ENCODE data around the gene DIP2C. TPM values are rescaled to one million over a fixed set of nuclear protein-coding genes. Genes with fewer than 3 reads are reported as not detected.
"Not testable (repeated sequence)": the region's sequence is repeated elsewhere in the genome, so short reads cannot be mapped to it uniquely, and the experiment has no call there.

The DIP2C gene
- total RNA-seq, 2 donors from 2014 or later = 12.3 to 41.8 TPM

DNA sequence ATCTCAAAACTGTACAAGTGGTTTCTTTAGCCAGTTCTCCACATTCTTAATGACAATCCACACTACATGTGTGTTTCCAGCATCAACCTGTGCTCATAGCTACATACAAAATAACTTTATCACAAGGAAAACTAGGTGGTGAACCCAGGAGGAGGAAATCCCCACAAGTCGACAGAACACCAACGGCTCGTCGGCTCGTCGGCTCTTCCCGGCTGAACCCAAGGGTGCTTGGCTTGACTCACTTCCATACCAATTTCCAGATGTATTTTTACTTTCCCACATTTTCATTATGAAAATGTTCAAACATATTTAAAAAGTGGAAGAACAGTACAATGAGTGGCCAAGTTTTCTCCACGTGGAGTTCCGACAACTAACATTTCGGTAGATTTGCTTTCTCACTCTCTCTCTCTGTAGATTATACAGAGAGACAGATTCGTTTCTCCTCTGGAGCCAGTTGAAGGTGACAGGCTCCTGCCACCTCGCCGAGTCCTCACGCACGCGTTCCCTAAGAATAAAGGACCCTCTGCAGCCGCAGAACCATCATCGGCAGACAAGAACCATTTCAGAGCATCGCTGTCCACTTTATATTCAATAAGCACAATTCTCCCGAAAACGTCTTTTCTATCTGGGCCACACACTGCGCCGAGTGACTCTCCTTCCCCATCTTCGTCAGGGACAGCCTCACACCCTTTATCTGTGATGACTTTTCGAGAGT is 53.3 kb downstream of the DIP2C start:
- intact Hi-C loops (cut with DNase I) = no loop called here
- H3K9me3 ChIP-seq = no peaks in the 10 kb centered on the region
- H3K27ac ChIP-seq = no peak overlapping the region
- WGBS = 95% methylated on average over 25 of the region's 25 CpGs
- no peak for DNase-seq (ENCODE audit: low spot score)
- no peaks in the 10 kb centered on the region for H3K27me3 ChIP-seq (replicated peaks; ENCODE audit: insufficient read depth)
- no peaks in the 10 kb centered on the region for H3K36me3 ChIP-seq
- no peaks in the 10 kb centered on the region for H3K4me1 ChIP-seq (replicated peaks)
- no peak overlapping the region for H3K4me3 ChIP-seq
- TF ChIP-seq, protein P1, sequence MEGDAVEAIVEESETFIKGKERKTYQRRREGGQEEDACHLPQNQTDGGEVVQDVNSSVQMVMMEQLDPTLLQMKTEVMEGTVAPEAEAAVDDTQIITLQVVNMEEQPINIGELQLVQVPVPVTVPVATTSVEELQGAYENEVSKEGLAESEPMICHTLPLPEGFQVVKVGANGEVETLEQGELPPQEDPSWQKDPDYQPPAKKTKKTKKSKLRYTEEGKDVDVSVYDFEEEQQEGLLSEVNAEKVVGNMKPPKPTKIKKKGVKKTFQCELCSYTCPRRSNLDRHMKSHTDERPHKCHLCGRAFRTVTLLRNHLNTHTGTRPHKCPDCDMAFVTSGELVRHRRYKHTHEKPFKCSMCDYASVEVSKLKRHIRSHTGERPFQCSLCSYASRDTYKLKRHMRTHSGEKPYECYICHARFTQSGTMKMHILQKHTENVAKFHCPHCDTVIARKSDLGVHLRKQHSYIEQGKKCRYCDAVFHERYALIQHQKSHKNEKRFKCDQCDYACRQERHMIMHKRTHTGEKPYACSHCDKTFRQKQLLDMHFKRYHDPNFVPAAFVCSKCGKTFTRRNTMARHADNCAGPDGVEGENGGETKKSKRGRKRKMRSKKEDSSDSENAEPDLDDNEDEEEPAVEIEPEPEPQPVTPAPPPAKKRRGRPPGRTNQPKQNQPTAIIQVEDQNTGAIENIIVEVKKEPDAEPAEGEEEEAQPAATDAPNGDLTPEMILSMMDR (IDR thresholded peaks at IDR 0.05) = no peak
- no peak for TF ChIP-seq POLR2AphosphoS5 (IDR thresholded peaks at IDR 0.05)
- TF ChIP-seq POLR2A (IDR thresholded peaks at IDR 0.05) = no peak

DNA sequence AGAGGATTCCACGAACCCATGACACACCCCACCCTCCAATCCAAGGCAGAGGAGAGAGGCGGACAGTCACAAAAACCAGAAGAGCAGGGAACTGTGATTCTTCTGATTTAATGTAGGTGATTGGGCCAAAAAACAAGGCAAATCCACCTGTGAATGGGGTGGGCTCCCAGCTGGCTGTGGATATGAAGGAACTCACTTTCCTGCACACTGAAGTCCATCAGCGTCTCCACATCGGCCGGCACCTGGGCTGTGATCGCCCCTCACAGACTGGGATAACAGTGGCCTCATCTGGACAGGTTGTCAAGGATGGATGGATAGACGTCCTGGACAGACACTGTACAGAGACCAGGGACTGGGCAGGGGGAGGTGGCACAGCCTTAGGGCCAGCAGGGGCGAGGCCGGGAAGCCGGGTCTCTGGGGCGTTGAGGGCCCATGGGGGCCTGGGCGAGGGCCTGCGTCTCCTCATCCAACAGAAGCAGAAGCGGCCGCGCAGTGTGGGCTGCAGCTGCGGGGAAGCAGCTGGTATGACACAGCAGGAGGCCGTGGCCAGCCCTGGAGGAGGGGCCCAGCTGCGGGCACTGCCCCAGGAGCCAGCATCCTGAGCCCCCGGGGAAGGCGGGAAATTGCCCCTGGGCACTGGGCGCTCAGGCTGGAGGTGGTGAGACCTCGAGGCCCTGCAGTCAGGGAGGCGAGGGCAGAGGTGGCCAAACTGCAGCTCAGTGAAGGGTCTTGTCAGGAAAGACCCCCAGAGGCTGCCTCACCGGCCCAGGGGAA is 54.2 kb downstream of the DIP2C start:
- Histone ChIP-seq H3K9me3 (no peaks in the 10 kb centered on the region), H3K4me1 (replicated peaks) (no peaks in the 10 kb centered on the region), H3K27me3 (replicated peaks; ENCODE audit: insufficient read depth) (no peaks in the 10 kb centered on the region), H3K27ac (no peak overlapping the region), H3K4me3 (no peak overlapping the region), H3K36me3 (no peaks in the 10 kb centered on the region)
- intact Hi-C loops (cut with DNase I) = no loop called here
- no peak for TF ChIP-seq POLR2AphosphoS5 (IDR thresholded peaks at IDR 0.05)
- no peak for TF ChIP-seq POLR2A (IDR thresholded peaks at IDR 0.05)
- TF ChIP-seq, protein P1 (IDR thresholded peaks at IDR 0.05) = no peak
- DNase-seq (ENCODE audit: low spot score) = no peak
- 81% methylated on average over 17 of the region's 25 CpGs for WGBS

DNA sequence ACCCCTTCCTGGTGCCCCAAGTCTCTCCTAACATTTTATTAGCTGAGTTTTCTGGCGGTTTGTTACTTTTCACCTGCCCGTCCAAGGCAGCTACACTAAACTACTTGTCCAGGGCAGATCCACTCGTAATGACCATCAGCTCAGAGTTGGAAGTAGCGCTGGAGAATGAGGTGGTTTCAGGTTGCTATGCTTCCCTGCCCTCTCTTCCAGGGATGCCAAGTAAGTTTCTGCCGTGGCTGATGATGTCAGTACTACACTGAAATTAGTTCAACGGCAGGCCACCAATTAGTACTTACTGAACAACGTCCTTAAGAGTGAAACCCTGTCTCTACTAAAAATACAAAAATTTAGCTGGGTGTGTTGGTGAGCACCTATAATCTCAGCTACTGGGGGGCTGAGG is 55.2 kb downstream of the DIP2C start:
- Histone ChIP-seq H3K4me3 (no peak overlapping the region), H3K27me3 (replicated peaks; ENCODE audit: insufficient read depth) (no peaks in the 10 kb centered on the region), H3K4me1 (replicated peaks) (no peaks in the 10 kb centered on the region), H3K27ac (no peak overlapping the region), H3K9me3 (no peaks in the 10 kb centered on the region), H3K36me3 (no peaks in the 10 kb centered on the region)
- WGBS = 42% methylated on average over 7 of the region's 7 CpGs
- DNase-seq (ENCODE audit: low spot score) = no peak
- intact Hi-C loops (cut with DNase I) = no loop called here
- no peak for TF ChIP-seq POLR2AphosphoS5 (IDR thresholded peaks at IDR 0.05)
- TF ChIP-seq POLR2A (IDR thresholded peaks at IDR 0.05) = no peak
- TF ChIP-seq, protein P1 (IDR thresholded peaks at IDR 0.05) = no peak

DNA sequence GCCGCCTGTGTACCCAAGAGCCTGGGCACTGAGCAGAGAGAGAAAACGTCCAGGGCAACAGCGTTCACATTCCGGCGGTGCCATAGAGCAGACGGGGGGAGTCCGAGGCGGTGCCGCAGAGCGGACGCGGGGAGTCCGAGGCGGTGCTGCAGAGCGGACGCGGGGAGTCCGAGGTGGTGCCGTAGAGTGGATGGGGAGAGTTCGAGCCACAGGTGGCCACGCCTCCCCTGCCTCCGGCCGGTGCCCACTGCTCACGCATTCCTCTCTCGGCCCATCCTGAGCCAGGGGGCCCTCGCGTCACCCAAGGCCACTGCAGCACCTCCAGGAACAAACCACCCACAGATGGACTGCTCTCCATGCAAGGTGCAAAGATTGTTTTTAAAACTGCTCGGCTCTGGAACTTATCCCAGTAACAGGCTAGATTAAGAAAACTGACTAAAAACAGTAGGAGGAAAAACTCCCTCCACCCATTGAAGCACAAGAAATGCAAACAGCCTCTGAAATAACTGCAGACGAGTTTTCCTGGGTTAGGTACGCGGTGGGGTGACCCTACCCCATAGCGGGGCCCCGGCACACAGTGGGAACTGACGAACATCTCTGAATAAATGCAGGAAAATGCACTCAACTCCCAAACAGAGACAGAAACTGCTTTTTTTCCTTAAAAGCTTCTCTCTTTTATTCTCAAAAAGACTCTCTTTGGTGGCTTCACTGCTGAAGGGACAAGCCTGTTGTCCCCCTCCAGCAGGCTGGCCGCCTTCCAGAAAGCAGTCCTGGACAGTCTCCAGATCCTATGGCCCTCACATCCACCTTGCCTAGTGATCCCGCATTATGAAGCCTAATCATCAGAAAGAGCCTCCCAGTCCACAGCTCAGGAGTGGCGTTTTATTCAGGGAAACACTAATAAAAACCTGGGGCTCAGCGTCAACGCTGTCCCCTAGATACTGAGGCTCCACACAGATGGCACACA is 55.9 kb downstream of the DIP2C start:
- H3K27me3 ChIP-seq (replicated peaks; ENCODE audit: insufficient read depth) = no peaks in the 10 kb centered on the region
- intact Hi-C loops (cut with DNase I) = no loop called here
- TF ChIP-seq POLR2A (IDR thresholded peaks at IDR 0.05) (no peak), POLR2AphosphoS5 (IDR thresholded peaks at IDR 0.05) (no peak)
- TF ChIP-seq, protein P1 (IDR thresholded peaks at IDR 0.05) = no peak
- 69% methylated on average over 39 of the region's 39 CpGs for WGBS
- DNase-seq (ENCODE audit: low spot score) = no peak
- H3K4me1 ChIP-seq (replicated peaks) = no peaks in the 10 kb centered on the region
- no peaks in the 10 kb centered on the region for H3K9me3 ChIP-seq
- H3K36me3 ChIP-seq = no peaks in the 10 kb centered on the region
- no peak overlapping the region for H3K4me3 ChIP-seq
- no peak overlapping the region for H3K27ac ChIP-seq

DNA sequence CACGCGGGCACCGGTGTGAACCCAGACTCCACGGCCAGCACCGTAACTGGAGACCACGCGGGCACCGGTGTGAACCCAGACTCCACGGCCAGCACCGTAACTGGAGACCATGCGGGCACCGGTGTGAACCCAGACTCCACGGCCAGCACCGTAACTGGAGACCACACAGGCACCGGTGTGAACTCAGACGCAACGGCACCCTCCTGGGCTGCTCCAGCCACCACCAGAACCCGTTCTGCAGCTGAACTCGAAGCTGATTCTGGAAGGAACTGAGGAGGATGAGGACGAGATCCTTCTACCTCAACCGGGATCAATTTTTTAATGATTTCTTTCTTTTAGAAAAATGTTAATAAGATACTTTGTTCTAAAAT is 56.7 kb downstream of the DIP2C start:
- H3K27ac ChIP-seq; H3K4me1 ChIP-seq (replicated peaks); H3K27me3 ChIP-seq (replicated peaks; ENCODE audit: insufficient read depth); DNase-seq (ENCODE audit: low spot score); H3K4me3 ChIP-seq; intact Hi-C loops (cut with DNase I); H3K36me3 ChIP-seq; H3K9me3 ChIP-seq: not testable (repeated sequence)
- 97% methylated on average over 11 of the region's 21 CpGs for WGBS

DNA sequence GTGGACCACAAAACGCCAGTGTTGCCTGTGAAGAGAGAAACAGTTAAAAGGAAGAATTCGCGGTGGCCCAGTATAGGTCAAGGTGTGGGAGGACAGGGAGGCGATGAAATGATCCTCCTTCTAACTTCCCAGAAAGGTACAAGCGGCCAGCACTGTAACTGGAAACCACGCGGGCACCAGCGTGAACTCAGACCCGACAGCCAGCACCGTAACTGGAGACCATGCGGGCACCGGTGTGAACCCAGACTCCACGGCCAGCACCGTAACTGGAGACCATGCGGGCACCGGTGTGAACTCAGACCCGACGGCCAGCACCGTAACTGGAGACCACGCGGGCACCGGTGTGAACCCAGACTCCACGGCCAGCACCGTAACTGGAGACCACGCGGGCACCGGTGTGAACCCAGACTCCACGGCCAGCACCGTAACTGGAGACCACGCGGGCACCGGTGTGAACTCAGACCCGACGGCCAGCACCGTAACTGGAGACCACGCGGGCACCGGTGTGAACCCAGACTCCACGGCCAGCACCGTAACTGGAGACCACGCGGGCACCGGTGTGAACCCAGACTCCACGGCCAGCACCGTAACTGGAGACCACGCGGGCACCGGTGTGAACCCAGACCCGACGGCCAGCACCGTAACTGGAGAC is 57.2 kb downstream of the DIP2C start:
- DNase-seq (ENCODE audit: low spot score); H3K4me1 ChIP-seq (replicated peaks); H3K27me3 ChIP-seq (replicated peaks; ENCODE audit: insufficient read depth): not testable (repeated sequence)

More for the DNA sequence above, 57.2 kb downstream of the DIP2C start:
- H3K9me3 ChIP-seq; H3K27ac ChIP-seq; intact Hi-C loops (cut with DNase I); H3K4me3 ChIP-seq; H3K36me3 ChIP-seq: not testable (repeated sequence)
- WGBS = 95% methylated on average over 20 of the region's 51 CpGs

Measured in prostate gland (tissue), 2 donors.